HepG2 (cell line): ENCODE measurements around the gene AGPAT2. TPM values are rescaled to one million over a fixed set of nuclear protein-coding genes. Genes with fewer than 3 reads are reported as not detected.

Experiments used
- ATAC-seq: fragments of 200-7000 bp; cut with Tn5 transposase; 3 replicates; pipeline ENCODE4 v1.9.1; 2020; ENCODE audit warnings: mild to moderate bottlenecking, moderate library complexity
- BruUV-seq: library from RNA; stranded (reverse); fragments of 400-500 nt; replicated peaks from 2 replicates; lab custom pipeline; 2021; lab: Mats Ljungman, UMichigan
- CTCF ChIA-PET: fragments of 300-600 bp; formaldehyde crosslinking; extraction: SDS; loops from one replicate; lab custom pipeline; 2021; ENCODE audit warnings: low total read pairs, inconsistent platforms, low intra/inter-chr PET ratio; lab: Yijun Ruan, JAX
- POLR2A ChIA-PET: fragments of 350-600 bp; sonication (Branson Sonifier 250); formaldehyde crosslinking; loops from one replicate; lab custom pipeline; 2020; ENCODE audit warnings: antibody characterized with exemption, inconsistent platforms; lab: Yijun Ruan, JAX
- DNase-seq: peaks from one replicate; pipeline ENCODE4 v3.0.0-alpha.2; 2015; ENCODE audit warnings: low spot score
- FAIRE-seq: peaks from 3 replicates; lab custom pipeline; 2011; peaks lifted over from hg19 to GRCh38; lab: Jason Lieb, UNC
- H2AFZ ChIP-seq: one replicate; pipeline ENCODE4 v1.6.1; 2011; ENCODE audit warnings: low read length, inconsistent platforms
- H3K27ac ChIP-seq: fragments of 300-600 bp; 3 replicates; pipeline ENCODE4 v1.8.0; 2011; ENCODE audit warnings: mixed run types, mild to moderate bottlenecking, mixed read lengths, low read length, inconsistent platforms; ENCODE audit not compliant: insufficient read depth; ENCODE audit errors: extremely low read length
- H3K27me3 ChIP-seq, 2 experiments: fragments of 200-600 bp in 1 of 2; 2 replicates in 1 of 2; 3 replicates in 1 of 2; pipeline versions ENCODE4 v1.6.0 to v1.8.0; 2011; ENCODE audit warnings: low read length in 2 of 2, mild to moderate bottlenecking in 2 of 2, moderate library complexity in 2 of 2, inconsistent platforms in 1 of 2; ENCODE audit not compliant: insufficient read depth in 2 of 2, control insufficient read depth in 1 of 2
- H3K36me3 ChIP-seq, 2 experiments: fragments of 200-600 bp in 1 of 2; replicated peaks in 1 of 2; 2 replicates in 1 of 2; 3 replicates in 1 of 2; pipeline versions ENCODE4 v1.5.1 to v1.8.0; 2011; ENCODE audit warnings: low read length in 2 of 2, inconsistent platforms in 1 of 2; ENCODE audit not compliant: insufficient read depth in 2 of 2, control insufficient read depth in 1 of 2
- H3K4me1 ChIP-seq: 2 replicates; pipeline ENCODE4 v1.5.1; 2012; ENCODE audit warnings: low read length, inconsistent platforms; ENCODE audit not compliant: insufficient read depth
- H3K4me2 ChIP-seq: 2 replicates; pipeline ENCODE4 v1.6.0; 2011; ENCODE audit warnings: low read depth, low read length, inconsistent platforms
- H3K4me3 ChIP-seq, 3 experiments: fragments of 200-600 bp in 1 of 3; sonication (generic), shearing (Covaris generic) in 1 of 3; replicated peaks in 1 of 3; 2 replicates each; pipeline ENCODE4 v1.5.1; 2011 to 2016; ENCODE audit warnings: low read length in 3 of 3, inconsistent platforms in 2 of 3, low read depth in 2 of 3, mild to moderate bottlenecking in 2 of 3, control low read depth in 1 of 3, mixed read lengths in 1 of 3; ENCODE audit not compliant: insufficient read depth in 1 of 3
- H3K79me2 ChIP-seq: one replicate; pipeline ENCODE4 v1.6.1; 2011; ENCODE audit warnings: low read length, inconsistent platforms; ENCODE audit not compliant: insufficient read depth
- H3K9ac ChIP-seq: 2 replicates; pipeline ENCODE4 v1.6.0; 2011; ENCODE audit warnings: mild to moderate bottlenecking, low read depth, low read length, inconsistent platforms; ENCODE audit not compliant: insufficient read depth
- H3K9me3 ChIP-seq: 2 replicates; pipeline ENCODE4 v1.5.1; 2012; ENCODE audit warnings: mild to moderate bottlenecking, low read length
- H4K20me1 ChIP-seq: 2 replicates; pipeline ENCODE4 v1.6.0; 2011; ENCODE audit warnings: inconsistent platforms, mild to moderate bottlenecking, low read length, moderate library complexity; ENCODE audit not compliant: insufficient read depth
- ERF ChIP-seq: IDR thresholded peaks from 2 replicates; pipeline ENCODE4 v1.6.1; 2018; ENCODE audit warnings: missing biosample characterization, missing genetic modification reagents
- MXI1 ChIP-seq: IDR thresholded peaks from 3 replicates; pipeline ENCODE4 v1.6.1; 2012; ENCODE audit warnings: low read depth, low read length, inconsistent platforms, borderline replicate concordance
- NFATC3 ChIP-seq: sonication (generic); formaldehyde crosslinking; IDR thresholded peaks from 2 replicates; pipeline ENCODE4 v1.5.1; 2020; ENCODE audit warnings: mild to moderate bottlenecking, missing genetic modification reagents
- PHF20 ChIP-seq: sonication (generic); formaldehyde crosslinking; IDR thresholded peaks from 2 replicates; pipeline ENCODE4 v1.5.0; 2020; ENCODE audit warnings: mild to moderate bottlenecking, missing genetic modification reagents
- SRSF1 ChIP-seq: fragments of 200-400 bp; formaldehyde crosslinking; optimal IDR thresholded peaks from 2 replicates; pipeline ENCODE3; 2017; ENCODE audit warnings: mild to moderate bottlenecking, low read depth, low read length, moderate library complexity
- ZBTB26 ChIP-seq: IDR thresholded peaks from 2 replicates; pipeline ENCODE4 v1.6.1; 2016; ENCODE audit warnings: missing compliant biosample characterization, missing genetic modification reagents, borderline replicate concordance
- ZBTB7B ChIP-seq: sonication (generic); formaldehyde crosslinking; IDR thresholded peaks from 2 replicates; pipeline ENCODE4 v1.4.0; 2020; ENCODE audit warnings: missing genetic modification reagents
- ZNF224 ChIP-seq: sonication (generic); formaldehyde crosslinking; IDR thresholded peaks from 2 replicates; pipeline ENCODE4 v1.5.0; 2020; ENCODE audit warnings: mild to moderate bottlenecking, missing genetic modification reagents
- ZNF235 ChIP-seq: sonication (generic); formaldehyde crosslinking; IDR thresholded peaks from 2 replicates; pipeline ENCODE4 v1.8.1; 2023; ENCODE audit warnings: mild to moderate bottlenecking, missing genetic modification reagents, borderline replicate concordance
- ZNF263 ChIP-seq: sonication (generic); formaldehyde crosslinking; IDR thresholded peaks from 2 replicates; pipeline ENCODE4 v1.4.0; 2020; ENCODE audit warnings: missing genetic modification reagents
- ZNF501 ChIP-seq: sonication (generic); formaldehyde crosslinking; IDR thresholded peaks from 2 replicates; pipeline ENCODE4 v1.5.1; 2020; ENCODE audit warnings: mild to moderate bottlenecking, moderate library complexity, missing genetic modification reagents
- ZNF619 ChIP-seq: sonication (generic); formaldehyde crosslinking; IDR thresholded peaks from 2 replicates; pipeline ENCODE4 v1.4.0; 2020; ENCODE audit warnings: mild to moderate bottlenecking, missing genetic modification reagents
- WGBS: methylation state at CpG from one replicate; pipeline ENCODE4 v1.1.6; 2017; ENCODE audit warnings: low lambda C conversion rate; 5-methylcytosine and 5-hydroxymethylcytosine counted together
- in situ Hi-C: cut with HindIII; loops from 2 replicates; pipeline ENCODE4 v1.10.0; 2017; ENCODE audit warnings: low pct_unique_long_range_greater_than_20kb; ENCODE audit not compliant: extremely low pct_ligation_motif_present
- intact Hi-C: fragments of 100-400 bp; cut with micrococcal nuclease; formaldehyde crosslinking; loops from one replicate; pipeline ENCODE4 v1.10.0; 2022; ENCODE audit not compliant: unreplicated experiment
- polyA plus RNA-seq, 8 experiments: library from polyadenylated mRNA; depleted of rRNA in 3 of 8; stranded (reverse) in 7 of 8; unstranded in 1 of 8; fragments of >200 nt; fragmentation: Illumina TruSeq in 4 of 8; extraction: Trizol in 4 of 8; gene quantifications; 2 replicates each; pipeline versions ENCODE4 v1.2.1 to v1.2.3, GENCODE V29; 2011 to 2016; ENCODE audit warnings: low read depth in 4 of 8, missing spikeins in 1 of 8, mixed read lengths in 1 of 8; ENCODE audit not compliant: insufficient read depth in 1 of 8
- total RNA-seq, 5 experiments: library from RNA; depleted of rRNA; stranded (reverse); fragments of >200 nt; fragmentation: Illumina TruSeq; extraction: Trizol; gene quantifications; 2 replicates each; pipeline ENCODE4 v1.2.3, GENCODE V29; 2016; ENCODE audit warnings: low read depth in 1 of 5
- TF ChIP-seq, protein P1 (sequence below): sonication (generic); formaldehyde crosslinking; IDR thresholded peaks from 2 replicates; pipeline ENCODE4; 2020; ENCODE audit warnings: missing genetic modification reagents, mild to moderate bottlenecking, borderline replicate concordance
- TF ChIP-seq, protein P2 (sequence below): IDR thresholded peaks from 2 replicates; pipeline ENCODE4 v1.6.1; 2016; ENCODE audit warnings: missing genetic modification reagents, missing compliant biosample characterization
- TF ChIP-seq, protein P3 (sequence below): sonication (generic); formaldehyde crosslinking; IDR thresholded peaks from 2 replicates; pipeline ENCODE4 v1.5.0; 2020; ENCODE audit warnings: missing genetic modification reagents, mild to moderate bottlenecking, borderline replicate concordance

The AGPAT2 gene
- total and polyA plus RNA-seq, 2 of the 13 experiments (the other 11 are each of a cell fraction or from before 2014, with no cell fraction given), result 3.9 to 25.8 TPM

DNA sequence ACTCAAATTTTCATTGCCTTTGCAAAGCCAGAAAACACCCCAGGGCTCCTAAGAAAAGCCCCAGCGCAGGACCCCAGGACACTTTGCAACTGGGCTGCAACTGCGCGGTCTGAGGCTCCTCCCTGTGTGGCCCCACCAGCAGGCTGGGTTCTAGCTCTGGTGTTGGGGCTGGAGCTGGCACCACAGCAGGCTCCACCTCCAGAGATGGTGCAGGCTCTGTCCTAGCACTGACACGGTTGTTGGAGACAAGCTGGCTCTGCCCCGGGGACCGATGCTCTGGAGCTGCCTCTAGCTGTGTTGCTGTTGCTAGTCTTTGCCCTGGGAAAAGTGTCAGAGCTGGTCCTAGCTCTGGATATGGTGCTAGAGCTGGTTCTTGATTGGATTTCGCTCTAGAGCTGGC lies 41.9 kb upstream of the AGPAT2 start:
- ATAC-seq (peak; percentile 40), DNase-seq (no peak), FAIRE-seq (peak; percentile 21)
- 17% methylated on average over 6 of the region's 7 CpGs for WGBS
- Histone ChIP-seq H3K36me3 (peaks cover 8 to 14% of the 10 kb centered on the region in 2 experiments; a peak in 4 of 5 replicates), H3K9ac (peak overlapping the region; percentile 90), H2AFZ (no peak overlapping the region), H4K20me1 (peaks cover 36% of the 10 kb centered on the region), H3K9me3 (no peaks in the 10 kb centered on the region), H3K27me3 (peaks cover 0 to 7% of the 10 kb centered on the region in 2 experiments; a peak in 1 of 5 replicates), H3K4me2 (peak overlapping the region; percentile 97), H3K79me2 (peaks cover 31% of the 10 kb centered on the region), H3K4me1 (peaks cover 55% of the 10 kb centered on the region), H3K4me3 (peak overlapping the region; percentile 61 to 89 (median 89); a peak in 5 of 6 replicates), H3K27ac (no peak overlapping the region)
- POLR2A ChIA-PET, result interaction anchor here (0.9 to 3.6 kb wide), 10 partner anchors 9 to 263 kb away, joined by 3 to 30 read pairs (median 7); partner anchors contain the start of genes LCN10 and PAXX
- in situ Hi-C loops (no loop called here), intact Hi-C loops (no loop called here)
- no TSS peak for BruUV-seq
- CTCF ChIA-PET, result interaction anchor here (0.6 kb wide), 1 partner anchor 24 kb away, joined by 3 read pairs; no protein-coding TSS in a partner anchor
- TF ChIP-seq ZNF619 (CRISPR knock-in tag) (no peak), ZBTB7B (CRISPR knock-in tag) (no peak), ERF (0 out of 2 replicates have a peak, but pooled peaks have one; percentile 6), ZNF224 (CRISPR knock-in tag) (no peak), PHF20 (0 out of 2 replicates have a peak, but pooled peaks have one; percentile 16), ZNF501 (CRISPR knock-in tag) (no peak), NFATC3 (no peak), ZNF263 (CRISPR knock-in tag) (peak; percentile 43; the same call in 1 of the 2 replicates), SRSF1 (peak; percentile 20), ZNF235 (CRISPR knock-in tag) (0 out of 2 replicates have a peak, but pooled peaks have one; percentile 40), ZBTB26 (peak; percentile 90; the same call in 1 of the 2 replicates), MXI1 (no peak)
- TF ChIP-seq, protein P1, sequence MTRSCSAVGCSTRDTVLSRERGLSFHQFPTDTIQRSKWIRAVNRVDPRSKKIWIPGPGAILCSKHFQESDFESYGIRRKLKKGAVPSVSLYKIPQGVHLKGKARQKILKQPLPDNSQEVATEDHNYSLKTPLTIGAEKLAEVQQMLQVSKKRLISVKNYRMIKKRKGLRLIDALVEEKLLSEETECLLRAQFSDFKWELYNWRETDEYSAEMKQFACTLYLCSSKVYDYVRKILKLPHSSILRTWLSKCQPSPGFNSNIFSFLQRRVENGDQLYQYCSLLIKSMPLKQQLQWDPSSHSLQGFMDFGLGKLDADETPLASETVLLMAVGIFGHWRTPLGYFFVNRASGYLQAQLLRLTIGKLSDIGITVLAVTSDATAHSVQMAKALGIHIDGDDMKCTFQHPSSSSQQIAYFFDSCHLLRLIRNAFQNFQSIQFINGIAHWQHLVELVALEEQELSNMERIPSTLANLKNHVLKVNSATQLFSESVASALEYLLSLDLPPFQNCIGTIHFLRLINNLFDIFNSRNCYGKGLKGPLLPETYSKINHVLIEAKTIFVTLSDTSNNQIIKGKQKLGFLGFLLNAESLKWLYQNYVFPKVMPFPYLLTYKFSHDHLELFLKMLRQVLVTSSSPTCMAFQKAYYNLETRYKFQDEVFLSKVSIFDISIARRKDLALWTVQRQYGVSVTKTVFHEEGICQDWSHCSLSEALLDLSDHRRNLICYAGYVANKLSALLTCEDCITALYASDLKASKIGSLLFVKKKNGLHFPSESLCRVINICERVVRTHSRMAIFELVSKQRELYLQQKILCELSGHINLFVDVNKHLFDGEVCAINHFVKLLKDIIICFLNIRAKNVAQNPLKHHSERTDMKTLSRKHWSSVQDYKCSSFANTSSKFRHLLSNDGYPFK (CRISPR knock-in tag), result peak; percentile 3; the same call in 1 of the 2 replicates
- TF ChIP-seq, protein P2, sequence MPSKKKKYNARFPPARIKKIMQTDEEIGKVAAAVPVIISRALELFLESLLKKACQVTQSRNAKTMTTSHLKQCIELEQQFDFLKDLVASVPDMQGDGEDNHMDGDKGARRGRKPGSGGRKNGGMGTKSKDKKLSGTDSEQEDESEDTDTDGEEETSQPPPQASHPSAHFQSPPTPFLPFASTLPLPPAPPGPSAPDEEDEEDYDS, result no peak
- TF ChIP-seq, protein P3, sequence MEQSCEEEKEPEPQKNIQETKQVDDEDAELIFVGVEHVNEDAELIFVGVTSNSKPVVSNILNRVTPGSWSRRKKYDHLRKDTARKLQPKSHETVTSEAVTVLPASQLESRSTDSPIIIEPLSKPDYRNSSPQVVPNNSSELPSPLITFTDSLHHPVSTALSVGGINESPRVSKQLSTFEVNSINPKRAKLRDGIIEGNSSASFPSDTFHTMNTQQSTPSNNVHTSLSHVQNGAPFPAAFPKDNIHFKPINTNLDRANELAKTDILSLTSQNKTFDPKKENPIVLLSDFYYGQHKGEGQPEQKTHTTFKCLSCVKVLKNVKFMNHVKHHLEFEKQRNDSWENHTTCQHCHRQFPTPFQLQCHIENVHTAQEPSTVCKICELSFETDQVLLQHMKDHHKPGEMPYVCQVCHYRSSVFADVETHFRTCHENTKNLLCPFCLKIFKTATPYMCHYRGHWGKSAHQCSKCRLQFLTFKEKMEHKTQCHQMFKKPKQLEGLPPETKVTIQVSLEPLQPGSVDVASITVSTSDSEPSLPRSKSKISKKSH (CRISPR knock-in tag), result 0 out of 2 replicates have a peak, but pooled peaks have one; percentile 12
